Measurements from ENCODE around the gene SMARCD3. TPM values are rescaled to one million over a fixed set of nuclear protein-coding genes. Genes with fewer than 3 reads are reported as not detected.

Gene SMARCD3
- total and polyA plus RNA-seq, 2 of the 4 experiments (the other 2 are of a cell fraction): 37.5 to 48.5 TPM

- H3K79me1 ChIP-seq (ENCODE audit: low read depth in 1 of 2, low read length in 2 of 2): no peaks in the 10 kb centered on the region
- no peak overlapping the region for H3K14ac ChIP-seq (replicated peaks; ENCODE audit: low read depth, low read length)
- DNase-seq (no peak), ATAC-seq (ENCODE audit: low read depth) (no peak)
- no peak overlapping the region for H4K8ac ChIP-seq (ENCODE audit: low read depth in 2 of 2, low read length in 2 of 2)
- no peak overlapping the region for H3K18ac ChIP-seq (ENCODE audit: low read depth, low read length)
- no peak overlapping the region for H2BK20ac ChIP-seq (ENCODE audit: low read depth, low read length)
- no peak overlapping the region for H2BK120ac ChIP-seq (ENCODE audit: low read depth, low read length)
- H3K4me2 ChIP-seq (ENCODE audit: low read depth, low read length): no peak overlapping the region
- H3K9me1 ChIP-seq (ENCODE audit: insufficient read depth, low read length): no peaks in the 10 kb centered on the region
- no peak overlapping the region for H4K5ac ChIP-seq (ENCODE audit: low read depth, low read length)
- H2BK5ac ChIP-seq (ENCODE audit: low read depth, low read length, poor library complexity, severe bottlenecking): no peak overlapping the region
- no peak overlapping the region for H4K91ac ChIP-seq (ENCODE audit: insufficient read depth, low read depth, low read length)
- no peaks in the 10 kb centered on the region for H3K36me3 ChIP-seq (ENCODE audit: control insufficient read depth, insufficient read depth, low read length)
- H3K56ac ChIP-seq (ENCODE audit: extremely low read depth, insufficient read depth, low read length): no peak overlapping the region
- in situ Hi-C loops (cut with MboI; ENCODE audit: low sequenced_read_pairs) (no loop called here), intact Hi-C loops (cut with micrococcal nuclease) (no loop called here), dilution Hi-C loops (cut with HindIII; ENCODE audit: low sequenced_read_pairs, unreplicated experiment) (no loop called here)
- no TSS peak for BruUV-seq (replicated peaks)
- ChIA-PET POLR2A (ENCODE audit: unreplicated experiment) (no interaction called here), CTCF (no interaction called here)
- no peak overlapping the region for H3K23ac ChIP-seq (ENCODE audit: low read depth, low read length)
- no peak overlapping the region for H3K27ac ChIP-seq (ENCODE audit: insufficient read depth, low read length)
- no peaks in the 10 kb centered on the region for H4K20me1 ChIP-seq (ENCODE audit: insufficient read depth, low read length)
- H2AK5ac ChIP-seq (ENCODE audit: low read depth, low read length): no peak overlapping the region
- H2BK15ac ChIP-seq (ENCODE audit: low read depth, low read length): no peak overlapping the region
- no peak overlapping the region for H2AK9ac ChIP-seq (replicated peaks; ENCODE audit: low read depth, low read length, poor library complexity)
- peaks cover 76% of the 10 kb centered on the region for H3K27me3 ChIP-seq (ENCODE audit: control insufficient read depth, insufficient read depth, low read length)
- no peak overlapping the region for H3K4me3 ChIP-seq (ENCODE audit: insufficient read depth, low read depth, low read length)
- H2AFZ ChIP-seq (replicated peaks; ENCODE audit: low read length, poor library complexity): no peak overlapping the region
- no peak overlapping the region for H3K4ac ChIP-seq (ENCODE audit: low read depth, low read length)
- no peak for TF ChIP-seq MXI1 (IDR thresholded peaks at IDR 0.05; ENCODE audit: borderline replicate concordance, low read depth, low read length)
- H3K9ac ChIP-seq (ENCODE audit: low read depth, low read length): no peak overlapping the region
- no CpG with 5 or more reads among the region's 4 CpGs for WGBS, 2 experiments (ENCODE audit: extremely low coverage in 2 of 2, insufficient read length in 1 of 2)
- H3K9me3 ChIP-seq (ENCODE audit: control insufficient read depth, insufficient read depth, low read length): no peaks in the 10 kb centered on the region
- H3K4me1 ChIP-seq (ENCODE audit: control insufficient read depth, insufficient read depth, low read length): no peaks in the 10 kb centered on the region
These were observed 59.5 kb downstream of the SMARCD3 start for GRCh38 chr7:151189038-151189437.

Other genes starting within 250 kb of the SMARCD3 start
- gene ATG9B, start 224.2 kb downstream of the SMARCD3 start, total RNA-seq (2012; rRNA removed): 0.18 TPM in 1 of 2 replicates, not detected in the other
- 0.91 and 1.1 TPM in 2 replicates for gene ATG9B, start 224.2 kb downstream of the SMARCD3 start, polyA plus RNA-seq (2012; rRNA removed)
- 14.7 and 16.3 TPM in 2 replicates for gene ABCB8, start 220.2 kb downstream of the SMARCD3 start, total RNA-seq (2012; rRNA removed)
- gene ABCB8, start 220.2 kb downstream of the SMARCD3 start, polyA plus RNA-seq (2012; rRNA removed): 26.8 and 27.5 TPM in 2 replicates
- not detected in 2 replicates for gene ASIC3, start 200.2 kb downstream of the SMARCD3 start, total RNA-seq (2012; rRNA removed)
- gene ASIC3, start 200.2 kb downstream of the SMARCD3 start, polyA plus RNA-seq (2012; rRNA removed): 0.70 and 0.74 TPM in 2 replicates
- 22.4 and 24.7 TPM in 2 replicates for gene CDK5, start 190.8 kb downstream of the SMARCD3 start, total RNA-seq (2012; rRNA removed)
- 34.8 and 45.6 TPM in 2 replicates for gene CDK5, start 190.8 kb downstream of the SMARCD3 start, polyA plus RNA-seq (2012; rRNA removed)
- 25.3 and 29.6 TPM in 2 replicates for gene SLC4A2, start 189.1 kb downstream of the SMARCD3 start, total RNA-seq (2012; rRNA removed)
- 91.0 and 112 TPM in 2 replicates for gene SLC4A2, start 189.1 kb downstream of the SMARCD3 start, polyA plus RNA-seq (2012; rRNA removed)
- gene FASTK, start 167.9 kb downstream of the SMARCD3 start, total RNA-seq (2012; rRNA removed): 41.9 and 53.8 TPM in 2 replicates
- gene FASTK, start 167.9 kb downstream of the SMARCD3 start, polyA plus RNA-seq (2012; rRNA removed): 115 and 127 TPM in 2 replicates
- 6.8 and 7.8 TPM in 2 replicates for gene TMUB1, start 165.2 kb downstream of the SMARCD3 start, total RNA-seq (2012; rRNA removed)
- 29.8 and 38.3 TPM in 2 replicates for gene TMUB1, start 165.2 kb downstream of the SMARCD3 start, polyA plus RNA-seq (2012; rRNA removed)
- gene AGAP3, start 162.2 kb downstream of the SMARCD3 start, total RNA-seq (2012; rRNA removed): 33.3 and 35.3 TPM in 2 replicates
- gene AGAP3, start 162.2 kb downstream of the SMARCD3 start, polyA plus RNA-seq (2012; rRNA removed): 93.9 and 99.5 TPM in 2 replicates
- not detected in 2 replicates for gene GBX1, start 81.0 kb downstream of the SMARCD3 start, total RNA-seq (2012; rRNA removed)
- gene GBX1, start 81.0 kb downstream of the SMARCD3 start, polyA plus RNA-seq (2012; rRNA removed): not detected in 2 replicates
- gene ASB10, start 61.4 kb downstream of the SMARCD3 start, total RNA-seq (2012; rRNA removed): not detected in 2 replicates
- not detected in 2 replicates for gene ASB10, start 61.4 kb downstream of the SMARCD3 start, polyA plus RNA-seq (2012; rRNA removed)
- not detected in 2 replicates for gene H2BK1, start 38.2 kb downstream of the SMARCD3 start, total RNA-seq (2012; rRNA removed)
- gene H2BK1, start 38.2 kb downstream of the SMARCD3 start, polyA plus RNA-seq (2012; rRNA removed): not detected in 2 replicates
- gene ABCF2, start 21.5 kb downstream of the SMARCD3 start, total RNA-seq (2012; rRNA removed): 100 and 103 TPM in 2 replicates
- 40.3 and 46.2 TPM in 2 replicates for gene ABCF2, start 21.5 kb downstream of the SMARCD3 start, polyA plus RNA-seq (2012; rRNA removed)
- 26.2 and 26.9 TPM in 2 replicates for gene CHPF2, start 16.2 kb downstream of the SMARCD3 start, total RNA-seq (2012; rRNA removed)
- 77.0 and 80.0 TPM in 2 replicates for gene CHPF2, start 16.2 kb downstream of the SMARCD3 start, polyA plus RNA-seq (2012; rRNA removed)
- 20.1 and 31.9 TPM in 2 replicates for gene NUB1, start 93.1 kb upstream of the SMARCD3 start, total RNA-seq (2012; rRNA removed)
- 27.2 and 29.7 TPM in 2 replicates for gene NUB1, start 93.1 kb upstream of the SMARCD3 start, polyA plus RNA-seq (2012; rRNA removed)
- not detected in 2 replicates for gene WDR86, start 161.3 kb upstream of the SMARCD3 start, total RNA-seq (2012; rRNA removed)
- gene WDR86, start 161.3 kb upstream of the SMARCD3 start, polyA plus RNA-seq (2012; rRNA removed): not detected in 2 replicates
- not detected in 2 replicates for gene CRYGN, start 191.4 kb upstream of the SMARCD3 start, total RNA-seq (2012; rRNA removed)
- gene CRYGN, start 191.4 kb upstream of the SMARCD3 start, polyA plus RNA-seq (2012; rRNA removed): not detected in 2 replicates